H1 (cell line): ENCODE data around the gene ADCY1. TPM values are rescaled to one million over a fixed set of nuclear protein-coding genes. Genes with fewer than 3 reads are reported as not detected.

Experiments
- CTCF ChIA-PET: fragments of 300-600 bp; sonication (Branson Sonifier 250); formaldehyde crosslinking; loops from one replicate; lab custom pipeline; 2021; ENCODE audit not compliant: partially characterized antibody; lab: Charles Lee
- POLR2A ChIA-PET: fragments of 300-600 bp; sonication (Branson Sonifier 250); formaldehyde crosslinking; loops from one replicate; lab custom pipeline; 2021; ENCODE audit warnings: inconsistent platforms; ENCODE audit not compliant: partially characterized antibody; lab: Charles Lee
- DNase-seq, 2 experiments: peaks; one replicate each; pipeline versions ENCODE4 v3.0.0 to v3.0.0-alpha.2; 2010 to 2022; ENCODE audit warnings: low spot score in 2 of 2, low read depth in 1 of 2, mixed read lengths in 1 of 2
- FAIRE-seq: peaks from 2 replicates; lab custom pipeline; 2011; peaks lifted over from hg19 to GRCh38; lab: Jason Lieb, UNC
- H2AFZ ChIP-seq: 2 replicates; pipeline ENCODE4 v1.8.1; 2012; ENCODE audit warnings: low read length, inconsistent platforms
- H2AK5ac ChIP-seq: 2 replicates; pipeline ENCODE4 v1.6.1; 2013; ENCODE audit warnings: low read depth, low read length
- H2BK120ac ChIP-seq: replicated peaks from 2 replicates; pipeline ENCODE3; 2013; ENCODE audit warnings: low read depth, low read length, inconsistent platforms
- H2BK12ac ChIP-seq: 2 replicates; pipeline ENCODE4 v1.6.1; 2013; ENCODE audit warnings: low read depth, low read length
- H2BK15ac ChIP-seq: 2 replicates; pipeline ENCODE4 v1.6.1; 2013; ENCODE audit warnings: low read length
- H2BK20ac ChIP-seq: 2 replicates; pipeline ENCODE4 v1.6.1; 2013; ENCODE audit warnings: low read length
- H2BK5ac ChIP-seq: 2 replicates; pipeline ENCODE4 v1.6.1; 2013; ENCODE audit warnings: low read depth, low read length
- H3K14ac ChIP-seq: 2 replicates; pipeline ENCODE4 v1.6.1; 2013; ENCODE audit warnings: inconsistent platforms; ENCODE audit not compliant: insufficient read length
- H3K18ac ChIP-seq: 2 replicates; pipeline ENCODE4 v1.6.1; 2013; ENCODE audit warnings: low read length; ENCODE audit errors: extremely low read depth
- H3K23ac ChIP-seq: 2 replicates; pipeline ENCODE4 v1.6.1; 2013; ENCODE audit warnings: inconsistent platforms; ENCODE audit not compliant: insufficient read length
- H3K23me2 ChIP-seq: 2 replicates; pipeline ENCODE4 v1.6.1; 2013; ENCODE audit warnings: low read depth, low read length
- H3K27ac ChIP-seq: 2 replicates; pipeline ENCODE4 v1.6.1; 2011; ENCODE audit warnings: low read depth, low read length, inconsistent platforms
- H3K27me3 ChIP-seq, 4 experiments: replicated peaks in 1 of 4; 1 replicate in 1 of 4; 2 replicates in 3 of 4; pipeline versions ENCODE4 v1.6.1 to v1.8.1; 2011 to 2013; ENCODE audit warnings: low read length in 3 of 4, mild to moderate bottlenecking in 3 of 4, inconsistent platforms in 2 of 4, mixed read lengths in 2 of 4, moderate library complexity in 1 of 4; ENCODE audit not compliant: control insufficient read depth in 3 of 4, insufficient read depth in 3 of 4; ENCODE audit errors: extremely low read depth in 1 of 4
- H3K36me3 ChIP-seq, 4 experiments: 2 replicates each; pipeline versions ENCODE4 v1.6.1 to v1.8.1; 2011 to 2013; ENCODE audit warnings: mild to moderate bottlenecking in 4 of 4, low read length in 3 of 4, moderate library complexity in 2 of 4, control low read depth in 1 of 4, inconsistent platforms in 1 of 4; ENCODE audit not compliant: insufficient read depth in 4 of 4, control insufficient read depth in 2 of 4
- H3K4ac ChIP-seq: replicated peaks from 2 replicates; pipeline ENCODE3; 2013; ENCODE audit warnings: low read length, low read depth, mixed read lengths, inconsistent platforms; ENCODE audit not compliant: insufficient read length
- H3K4me1 ChIP-seq, 4 experiments: replicated peaks in 1 of 4; 1 replicate in 1 of 4; 2 replicates in 3 of 4; pipeline versions ENCODE4 v1.6.1 to v1.8.1; 2011 to 2013; ENCODE audit warnings: low read length in 3 of 4, inconsistent platforms in 2 of 4, mixed read lengths in 1 of 4; ENCODE audit not compliant: insufficient read depth in 4 of 4, control insufficient read depth in 3 of 4
- H3K4me2 ChIP-seq, 2 experiments: 2 replicates each; pipeline versions ENCODE4 v1.6.1 to v1.8.1; 2011 to 2013; ENCODE audit warnings: low read depth in 2 of 2, low read length in 2 of 2, control low read depth in 1 of 2, inconsistent platforms in 1 of 2, mild to moderate bottlenecking in 1 of 2; ENCODE audit not compliant: insufficient read depth in 1 of 2
- H3K4me3 ChIP-seq, 4 experiments: fragments of 200-600, 300-600 bp in 1 of 4; sonication (generic), shearing (Covaris generic), sonication (Bioruptor Twin) in 1 of 4; 2 replicates each; pipeline versions ENCODE4 v1.5.1 to v1.8.1; 2011 to 2016; ENCODE audit warnings: low read length in 4 of 4, low read depth in 3 of 4, control low read depth in 2 of 4, inconsistent platforms in 2 of 4, mild to moderate bottlenecking in 2 of 4, mixed read lengths in 1 of 4, moderate library complexity in 1 of 4; ENCODE audit not compliant: insufficient read depth in 2 of 4; ENCODE audit errors: extremely low read depth in 1 of 4
- H3K56ac ChIP-seq: replicated peaks from 2 replicates; pipeline ENCODE3; 2013; ENCODE audit warnings: low read depth, mild to moderate bottlenecking, mixed read lengths, low read length, inconsistent platforms; ENCODE audit not compliant: insufficient read length
- H3K79me1 ChIP-seq: 2 replicates; pipeline ENCODE4 v1.6.1; 2013; ENCODE audit warnings: low read depth, low read length, control low read depth
- H3K79me2 ChIP-seq, 2 experiments: 2 replicates each; pipeline versions ENCODE4 v1.6.1 to v1.8.1; 2012 to 2013; ENCODE audit warnings: low read length in 2 of 2, mild to moderate bottlenecking in 2 of 2, inconsistent platforms in 1 of 2; ENCODE audit not compliant: insufficient read depth in 2 of 2, control insufficient read depth in 1 of 2
- H3K9ac ChIP-seq, 4 experiments: replicated peaks in 1 of 4; 1 replicate in 1 of 4; 2 replicates in 3 of 4; pipeline versions ENCODE4 v1.6.1 to v1.8.1; 2011 to 2013; ENCODE audit warnings: low read depth in 3 of 4, low read length in 3 of 4, control low read depth in 2 of 4, mild to moderate bottlenecking in 2 of 4, moderate library complexity in 2 of 4, inconsistent platforms in 1 of 4; ENCODE audit errors: extremely low read depth in 1 of 4
- H3K9me3 ChIP-seq, 2 experiments: 2 replicates each; pipeline versions ENCODE4 v1.6.1 to v1.8.1; 2012 to 2013; ENCODE audit warnings: mild to moderate bottlenecking in 2 of 2, moderate library complexity in 2 of 2, control low read depth in 1 of 2, inconsistent platforms in 1 of 2, low read depth in 1 of 2, low read length in 1 of 2, mixed read lengths in 1 of 2; ENCODE audit not compliant: insufficient read depth in 2 of 2
- H4K20me1 ChIP-seq, 2 experiments: replicated peaks in 1 of 2; 2 replicates each; pipeline versions ENCODE3 to v1.8.1; 2011 to 2013; ENCODE audit warnings: inconsistent platforms in 2 of 2, low read length in 2 of 2, mild to moderate bottlenecking in 1 of 2; ENCODE audit not compliant: insufficient read depth in 2 of 2, control insufficient read depth in 1 of 2
- H4K5ac ChIP-seq: 2 replicates; pipeline ENCODE4 v1.6.1; 2013; ENCODE audit warnings: low read length, low read depth, mixed read lengths, inconsistent platforms; ENCODE audit not compliant: insufficient read length
- H4K8ac ChIP-seq: 2 replicates; pipeline ENCODE4 v1.8.0; 2013; ENCODE audit warnings: mild to moderate bottlenecking, moderate library complexity, low read length, inconsistent platforms; ENCODE audit not compliant: insufficient read depth; ENCODE audit errors: extremely low read depth
- H4K91ac ChIP-seq: replicated peaks from 2 replicates; pipeline ENCODE3; 2013; ENCODE audit warnings: low read length, mixed read lengths, inconsistent platforms; ENCODE audit not compliant: insufficient read length
- CHD2 ChIP-seq: IDR thresholded peaks from 2 replicates; pipeline ENCODE4 v1.6.1; 2012; ENCODE audit warnings: low read length, improper control_type of control experiment
- EP300 ChIP-seq, 2 experiments: IDR thresholded peaks; 1 replicate in 1 of 2; 2 replicates in 1 of 2; pipeline ENCODE4 v1.6.1; 2011 to 2012; ENCODE audit warnings: low read depth in 2 of 2, low read length in 2 of 2, mild to moderate bottlenecking in 2 of 2, borderline replicate concordance in 1 of 2, inconsistent platforms in 1 of 2, moderate library complexity in 1 of 2
- FOSL1 ChIP-seq: IDR thresholded peaks from 2 replicates; pipeline ENCODE4 v1.6.1; 2011; ENCODE audit warnings: mild to moderate bottlenecking, low read depth, low read length, moderate library complexity; ENCODE audit not compliant: insufficient read depth
- HDAC2 ChIP-seq, 2 experiments: fragments of 300-600 bp in 1 of 2; sonication (generic) in 1 of 2; IDR thresholded peaks; 2 replicates each; pipeline ENCODE4 v1.6.1; 2011 to 2012; ENCODE audit warnings: low read depth in 2 of 2, low read length in 2 of 2, mild to moderate bottlenecking in 2 of 2, moderate library complexity in 2 of 2, borderline replicate concordance in 1 of 2, inconsistent platforms in 1 of 2
- JUN ChIP-seq: IDR thresholded peaks from 2 replicates; pipeline ENCODE4 v1.6.1; 2011; ENCODE audit warnings: low read depth, mild to moderate bottlenecking, improper control_type of control experiment, low read length
- KDM4A ChIP-seq: IDR thresholded peaks from one replicate; pipeline ENCODE4 v1.7.1; 2012; ENCODE audit warnings: low read depth, mild to moderate bottlenecking, moderate library complexity, low read length, inconsistent platforms; ENCODE audit not compliant: severe bottlenecking
- NANOG ChIP-seq: IDR thresholded peaks from 2 replicates; pipeline ENCODE4 v1.6.1; 2011; ENCODE audit warnings: low read length, low read depth, mild to moderate bottlenecking, inconsistent platforms; ENCODE audit not compliant: insufficient read depth, poor library complexity, severe bottlenecking
- RFX5 ChIP-seq: IDR thresholded peaks from 2 replicates; pipeline ENCODE4 v1.6.1; 2011; ENCODE audit warnings: low read depth, low read length, improper control_type of control experiment, borderline replicate concordance
- SP2 ChIP-seq: IDR thresholded peaks from 2 replicates; pipeline ENCODE4 v1.6.1; 2012; ENCODE audit warnings: mild to moderate bottlenecking, low read length, inconsistent platforms
- SRF ChIP-seq: IDR thresholded peaks from 2 replicates; pipeline ENCODE4 v1.6.1; 2011; ENCODE audit warnings: mild to moderate bottlenecking, low read depth, low read length, moderate library complexity
- WGBS, 2 experiments: shearing (Covaris generic) in 1 of 2; methylation state at CpG; one replicate each; pipeline versions ENCODE4 v1.1.6 to v1.1.7; 2013 to 2015; ENCODE audit warnings: low lambda C conversion rate in 2 of 2, mixed read lengths in 2 of 2, inconsistent platforms in 1 of 2, low coverage in 1 of 2, missing lambda C conversion rate in 1 of 2; ENCODE audit not compliant: insufficient replicate concordance in 2 of 2, insufficient coverage in 1 of 2, insufficient read length in 1 of 2; ENCODE audit errors: extremely low coverage in 1 of 2, missing lambda C conversion rate in 1 of 2; 5-methylcytosine and 5-hydroxymethylcytosine counted together
- polyA plus RNA-seq, 7 experiments: library from polyadenylated mRNA; depleted of rRNA in 3 of 7; stranded (reverse) in 5 of 7; unstranded in 2 of 7; fragments of >200 nt in 5 of 7; fragments of 200-250 nt in 2 of 7; gene quantifications; 1 replicate in 5 of 7; 2 replicates in 1 of 7; 4 replicates in 1 of 7; pipeline versions ENCODE4 v1.2.1 to v1.2.3, GENCODE V29; 2011 to 2013; ENCODE audit warnings: missing spikeins in 2 of 7, mixed read lengths in 2 of 7
- total RNA-seq: library from RNA; stranded (reverse); fragmentation: NEBNext Ultra II Directional; extraction: Animal tissue kit (Norgen Biotek cat#: 25700); gene quantifications from 2 replicates; pipeline ENCODE4 v1.2.1, GENCODE V29; 2021
- TF ChIP-seq, protein P1 (sequence below): IDR thresholded peaks from 2 replicates; pipeline ENCODE4 v1.6.1; 2011; ENCODE audit warnings: low read depth, mild to moderate bottlenecking, low read length; ENCODE audit not compliant: insufficient read depth

Gene ADCY1
- total and polyA plus RNA-seq, 2 of the 8 experiments (the other 6 are each of a cell fraction or from before 2014, with no cell fraction given): 7.9 to 26.9 TPM

DNA sequence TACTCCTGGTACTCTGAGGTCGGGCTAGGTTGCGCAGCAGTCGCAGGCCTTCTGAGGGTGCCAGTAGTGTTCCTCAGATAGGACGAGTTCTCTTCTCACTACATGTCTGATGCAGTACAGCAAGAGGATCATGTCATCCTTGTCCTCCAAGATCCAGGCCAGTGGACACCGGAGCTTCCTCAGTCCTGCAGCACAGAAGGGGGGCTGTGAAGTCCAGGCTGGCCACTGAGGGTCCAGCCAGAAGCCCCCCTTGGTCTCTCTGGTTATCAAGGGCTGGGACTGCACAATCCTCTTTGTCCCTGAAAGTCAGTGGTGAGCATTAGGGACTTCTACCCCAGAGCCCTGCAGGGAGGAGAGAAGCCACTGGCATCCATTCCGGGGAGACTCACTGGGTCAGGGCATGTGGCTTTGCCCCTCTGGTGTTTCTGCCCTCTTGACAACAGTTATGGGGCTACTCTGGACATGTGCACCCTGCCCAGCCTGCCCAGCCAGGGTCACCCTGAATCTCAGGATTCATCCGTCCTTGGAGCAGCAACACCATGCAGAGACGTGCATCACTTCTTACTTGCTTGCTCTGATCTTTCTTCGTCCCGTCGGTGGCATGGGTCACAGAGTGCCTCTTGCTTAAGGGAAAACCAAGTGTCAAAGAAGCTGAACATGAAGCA, 125.7 kb downstream of the ADCY1 start:
- Histone ChIP-seq H3K4me2 (no peak overlapping the region), H2BK12ac (no peak overlapping the region), H3K9ac (no peak overlapping the region), H3K36me3 (no peaks in the 10 kb centered on the region), H4K91ac (no peak overlapping the region), H3K4me1 (peaks cover 0 to 3% (median 0%) of the 10 kb centered on the region in 4 experiments; a peak in 1 of 7 replicates), H3K79me1 (peaks cover 3% of the 10 kb centered on the region; the same call in 1 of the 2 replicates), H4K20me1 (peaks cover 0 to 1% of the 10 kb centered on the region in 2 experiments), H3K79me2 (no peaks in the 10 kb centered on the region), H3K23ac (no peak overlapping the region), H2BK20ac (no peak overlapping the region), H3K4me3 (no peak overlapping the region), H3K9me3 (no peaks in the 10 kb centered on the region), H3K14ac (no peak overlapping the region), H4K8ac (no peak overlapping the region), H3K27ac (no peak overlapping the region), H2BK15ac (no peak overlapping the region), H3K27me3 (no peaks in the 10 kb centered on the region), H4K5ac (no peak overlapping the region), H2AFZ (no peak overlapping the region), H2BK5ac (no peak overlapping the region), H3K18ac (no peak overlapping the region), H3K4ac (no peak overlapping the region), H2AK5ac (no peak overlapping the region), H3K56ac (no peak overlapping the region), H3K23me2 (no peaks in the 10 kb centered on the region), H2BK120ac (no peak overlapping the region)
- FAIRE-seq: no peak
- POLR2A ChIA-PET: no interaction called here
- CTCF ChIA-PET: no interaction called here
- DNase-seq: no peak
- WGBS, 2 experiments: 88% methylated on average over 11 of the region's 11 CpGs; no CpG with 5 or more reads in 1 of the 2 experiments
- TF ChIP-seq FOSL1 (no peak), JUN (no peak), EP300 (IDR thresholded peaks at IDR 0.05; ENCODE audit: borderline replicate concordance in 1 of 2, low read depth in 2 of 2, low read length in 2 of 2) (no peak), SP2 (no peak), KDM4A (no peak), NANOG (no peak), CHD2 (no peak), RFX5 (no peak), HDAC2 (IDR thresholded peaks at IDR 0.05; ENCODE audit: borderline replicate concordance in 1 of 2, low read depth in 2 of 2, low read length in 2 of 2) (no peak), SRF (no peak)
- TF ChIP-seq, protein P1, sequence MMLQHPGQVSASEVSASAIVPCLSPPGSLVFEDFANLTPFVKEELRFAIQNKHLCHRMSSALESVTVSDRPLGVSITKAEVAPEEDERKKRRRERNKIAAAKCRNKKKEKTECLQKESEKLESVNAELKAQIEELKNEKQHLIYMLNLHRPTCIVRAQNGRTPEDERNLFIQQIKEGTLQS: no peak
